Erythroblast (primary cell): ENCODE results near the gene CDK11A.
"Not testable (repeated sequence)": the region's sequence is repeated elsewhere in the genome, so short reads cannot be mapped to it uniquely, and the experiment has no call there.

Experiments used
- DNase-seq, 2 experiments: peaks; one replicate each; lab custom pipeline; 2025; lab: John Stamatoyannopoulos, UW
- GATA1 ChIP-seq: IDR thresholded peaks from 2 replicates; pipeline ENCODE4 v1.6.1; 2011; ENCODE audit warnings: low read depth, mild to moderate bottlenecking, control low read depth, low read length, moderate library complexity
- POLR2A ChIP-seq: IDR thresholded peaks from 2 replicates; pipeline ENCODE4 v1.6.1; 2011; ENCODE audit warnings: mild to moderate bottlenecking, low read length

The CDK11A gene

GRCh38 chr1:1703796-1704195 is 20.4 kb downstream of the CDK11A start:
- no peak for DNase-seq
- no peak for TF ChIP-seq GATA1
- TF ChIP-seq POLR2A = no peak

- DNase-seq = not testable (repeated sequence)
Measured at GRCh38 chr1:1702506-1702905, 21.7 kb downstream of the CDK11A start.

- DNase-seq = not testable (repeated sequence)
Measured at GRCh38 chr1:1700557-1700956, 23.6 kb downstream of the CDK11A start.

GRCh38 chr1:1700067-1700466 is 24.1 kb downstream of the CDK11A start:
- not testable (repeated sequence) for DNase-seq

- DNase-seq = not testable (repeated sequence)
Measured at GRCh38 chr1:1699061-1699460, 25.1 kb downstream of the CDK11A start.

- DNase-seq = not testable (repeated sequence)
Measured at GRCh38 chr1:1697358-1698183, 26.6 kb downstream of the CDK11A start.

GRCh38 chr1:1696431-1697357 is 27.5 kb downstream of the CDK11A start:
- DNase-seq = not testable (repeated sequence)

- peak; percentile 40 for TF ChIP-seq POLR2A
- peak; percentile 98 for DNase-seq
Measured at GRCh38 chr1:1692714-1693647, 31.2 kb downstream of the CDK11A start, which contains the start of gene SLC35E2B. SLC35E2B (minus strand) TSS chr1:1692795; CDS start chr1:1676699, 16,096 bp downstream.

GRCh38 chr1:1692324-1692713 is 31.8 kb downstream of the CDK11A start:
- TF ChIP-seq POLR2A = peak; percentile 36
- peak; percentile 93 to 94 for DNase-seq

- not testable (repeated sequence) for DNase-seq
Measured at GRCh38 chr1:1691443-1691842, 32.7 kb downstream of the CDK11A start.

GRCh38 chr1:1689526-1689925 is 34.6 kb downstream of the CDK11A start:
- DNase-seq = not testable (repeated sequence)

- TF ChIP-seq POLR2A (no peak), GATA1 (no peak)
- DNase-seq = no peak
Measured at GRCh38 chr1:1687846-1688245, 36.3 kb downstream of the CDK11A start.

GRCh38 chr1:1684031-1684681 is 40.0 kb downstream of the CDK11A start:
- no peak for DNase-seq
- no peak for TF ChIP-seq POLR2A
- TF ChIP-seq GATA1 = no peak
